ENCODE data around the gene TTLL11. TPM values are rescaled to one million over a fixed set of nuclear protein-coding genes. Genes with fewer than 3 reads are reported as not detected.
A peak's percentile ranks its signal among the peaks of the same experiment; 100 is the strongest.

TTLL11 gene
- total RNA-seq, 2 experiments from 2014 or later: 3.3 to 6.9 TPM

- no TSS peak for BruUV-seq (replicated peaks)
- POLR2A ChIA-PET: no interaction called here
Observed at GRCh38 chr9:122096620-122097415, 3.7 kb upstream of the TTLL11 start.

GRCh38 chr9:122095010-122095767 is 2.1 kb upstream of the TTLL11 start:
- Histone ChIP-seq H3K4me2 (ENCODE audit: low read length) (peak overlapping the region; percentile 6; the same call in 1 of the 2 replicates), H2AFZ (ENCODE audit: low read length) (no peak overlapping the region), H3K9me3 (ENCODE audit: low read length) (no peaks in the 10 kb centered on the region), H3K27ac (ENCODE audit: low read depth, low read length, poor library complexity, severe bottlenecking) (no peak overlapping the region), H3K36me3 (ENCODE audit: insufficient read depth, low read length) (no peaks in the 10 kb centered on the region; the same call in 1 of the 2 replicates), H3K4me3 (ENCODE audit: low read depth, low read length, poor library complexity, severe bottlenecking) (no peak overlapping the region), H3K79me2 (ENCODE audit: insufficient read depth, low read depth, low read length) (no peaks in the 10 kb centered on the region), H4K20me1 (ENCODE audit: insufficient read depth, low read length) (no peaks in the 10 kb centered on the region), H3K4me1 (ENCODE audit: insufficient read depth, low read length, poor library complexity, severe bottlenecking) (peaks cover 14% of the 10 kb centered on the region), H3K9me2 (ENCODE audit: insufficient read depth, low read length) (no peaks in the 10 kb centered on the region)
- ChIA-PET CTCF (ENCODE audit: unreplicated experiment) (interaction anchor here (0.6 kb wide), 1 partner anchor 267 kb away, joined by 4 read pairs; no protein-coding TSS in a partner anchor), POLR2A (no interaction called here)
- peak; percentile 70 for DNase-seq (ENCODE audit: low spot score)
- BruUV-seq (replicated peaks): no TSS peak
- no peak for TF ChIP-seq EZH2phosphoT487 (IDR thresholded peaks at IDR 0.05; ENCODE audit: borderline replicate concordance, low read depth, low read length)
- peak; percentile 87 for TF ChIP-seq CTCF (conservative IDR thresholded peaks at IDR 0.05; ENCODE audit: low read length)
- intact Hi-C loops (cut with micrococcal nuclease; ENCODE audit: unreplicated experiment): loop anchor here (1.0 to 5.0 kb wide), 2 partner anchors 255 to 548 kb away; no protein-coding TSS in a partner anchor

More at GRCh38 chr9:122096620-122097415, 3.7 kb upstream of the TTLL11 start:
- no peak for DNase-seq (ENCODE audit: low spot score)
- Histone ChIP-seq H3K9me2 (ENCODE audit: insufficient read depth, low read length) (no peaks in the 10 kb centered on the region), H3K4me3 (ENCODE audit: low read depth, low read length, poor library complexity, severe bottlenecking) (no peak overlapping the region), H3K27ac (ENCODE audit: low read depth, low read length, poor library complexity, severe bottlenecking) (no peak overlapping the region), H4K20me1 (ENCODE audit: insufficient read depth, low read length) (no peaks in the 10 kb centered on the region), H2AFZ (ENCODE audit: low read length) (no peak overlapping the region), H3K79me2 (ENCODE audit: insufficient read depth, low read depth, low read length) (no peaks in the 10 kb centered on the region), H3K4me1 (ENCODE audit: insufficient read depth, low read length, poor library complexity, severe bottlenecking) (peaks cover 8% of the 10 kb centered on the region), H3K9me3 (ENCODE audit: low read length) (no peaks in the 10 kb centered on the region), H3K4me2 (ENCODE audit: low read length) (no peak overlapping the region), H3K36me3 (ENCODE audit: insufficient read depth, low read length) (no peaks in the 10 kb centered on the region)
- CTCF ChIA-PET (ENCODE audit: unreplicated experiment): interaction anchor here (0.6 to 1.4 kb wide), 3 partner anchors 24 to 418 kb away, joined by 3 read pairs; no protein-coding TSS in a partner anchor
- intact Hi-C loops (cut with micrococcal nuclease; ENCODE audit: unreplicated experiment): loop anchor here (5.0 kb wide), 1 partner anchor 550 kb away; no protein-coding TSS in a partner anchor
- no peak for TF ChIP-seq CTCF (conservative IDR thresholded peaks at IDR 0.05; ENCODE audit: low read length)
